Gastroesophageal sphincter (tissue), 4 donors: ENCODE results near the gene NGLY1. TPM values are rescaled to one million over a fixed set of nuclear protein-coding genes. Genes with fewer than 3 reads are reported as not detected.

Experiments
- ATAC-seq: fragments of 150-250 bp; one replicate; pipeline ENCODE4 v1.9.1; 2016; ENCODE audit warnings: mild to moderate bottlenecking, moderate library complexity
- H3K27ac ChIP-seq, 4 donors: fragments of 200-600 bp; sonication (generic) in 3 of 4; 1 replicate in 3 of 4; 2 replicates in 1 of 4; pipeline ENCODE4 v1.5.1; 2016 to 2019
- H3K27me3 ChIP-seq: fragments of 200-600 bp; sonication (generic); one replicate; pipeline ENCODE4 v1.5.1; 2019
- H3K36me3 ChIP-seq, 2 donors: fragments of 200-600 bp; sonication (generic); one replicate each; pipeline ENCODE4 v1.5.1; 2019; ENCODE audit warnings: control low read depth in 1 of 2
- H3K4me1 ChIP-seq, 3 donors: fragments of 200-600 bp; sonication (generic); 1 replicate in 2 of 3; 2 replicates in 1 of 3; pipeline ENCODE4 v1.5.1; 2016 to 2019; ENCODE audit warnings: control low read depth in 2 of 3
- H3K4me3 ChIP-seq, 2 donors: fragments of 200-600 bp; sonication (generic); one replicate each; pipeline ENCODE4 v1.5.1; 2019; ENCODE audit warnings: mild to moderate bottlenecking in 1 of 2, moderate library complexity in 1 of 2
- H3K9me3 ChIP-seq, 3 donors: fragments of 200-600 bp; sonication (generic); one replicate each; pipeline ENCODE4 v1.5.1; 2017 to 2019; ENCODE audit warnings: control low read depth in 2 of 3
- CTCF ChIP-seq, 4 experiments: fragments of 200-600 bp in 2 of 4; fragments of 450-650 bp in 2 of 4; sonication (generic) in 1 of 4; IDR thresholded peaks; one replicate each; pipeline ENCODE4 v1.5.1; 2017 to 2019; ENCODE audit warnings: antibody characterized with exemption in 4 of 4, mild to moderate bottlenecking in 2 of 4, moderate library complexity in 2 of 4
- EP300 ChIP-seq: sonication (generic); formaldehyde crosslinking; IDR thresholded peaks from one replicate; pipeline ENCODE4 v1.6.1; 2017; ENCODE audit warnings: antibody characterized with exemption, mild to moderate bottlenecking
- POLR2A ChIP-seq, 2 donors: fragments of 450-650 bp; IDR thresholded peaks; one replicate each; pipeline ENCODE4 v1.6.1; 2017; ENCODE audit warnings: antibody characterized with exemption in 2 of 2, mild to moderate bottlenecking in 2 of 2, moderate library complexity in 1 of 2
- POLR2AphosphoS5 ChIP-seq: sonication (generic); formaldehyde crosslinking; IDR thresholded peaks from one replicate; pipeline ENCODE4 v1.6.1; 2017; ENCODE audit warnings: antibody characterized with exemption
- whole genome bisulfite sequencing, 2 donors: methylation state at CpG; one replicate each; pipeline ENCODE4 v1.1.5; 2018; ENCODE audit warnings: low coverage in 1 of 2; 5-methylcytosine and 5-hydroxymethylcytosine counted together
- total RNA-seq, 4 donors: library from RNA; depleted of rRNA; stranded (reverse); fragments of >200 nt; gene quantifications; one replicate each; pipeline ENCODE4 v1.1.0, GENCODE V29; 2016

Gene NGLY1
- total RNA-seq, 4 donors from 2014 or later = 20.8 to 28.2 (median 25.4) TPM

- Histone ChIP-seq H3K36me3 (no peaks in the 10 kb centered on the region), H3K4me1 (no peaks in the 10 kb centered on the region), H3K27ac (no peak overlapping the region), H3K27me3 (peaks cover 4% of the 10 kb centered on the region), H3K4me3 (no peak overlapping the region), H3K9me3 (no peaks in the 10 kb centered on the region)
- no peak for TF ChIP-seq POLR2AphosphoS5
- no peak for TF ChIP-seq POLR2A (IDR thresholded peaks at IDR 0.05)
- TF ChIP-seq CTCF (IDR thresholded peaks at IDR 0.05) = no peak
- TF ChIP-seq EP300 = no peak
- ATAC-seq = no peak
- 100% methylated on average over 2 of the region's 2 CpGs; no CpG with 5 or more reads in 1 of the 2 donors for WGBS, 2 donors
Observed at GRCh38 chr3:25707268-25707926, 75.8 kb downstream of the NGLY1 start.

GRCh38 chr3:25706213-25706612 is 77.0 kb downstream of the NGLY1 start:
- no peaks in the 10 kb centered on the region for H3K36me3 ChIP-seq
- ATAC-seq = no peak
- H3K4me3 ChIP-seq = no peak overlapping the region
- 70 to 86% methylated on average over 4 of the region's 4 CpGs for WGBS, 2 donors
- H3K4me1 ChIP-seq = no peaks in the 10 kb centered on the region
- H3K27me3 ChIP-seq = peaks cover 4% of the 10 kb centered on the region
- H3K27ac ChIP-seq = no peak overlapping the region
- no peaks in the 10 kb centered on the region for H3K9me3 ChIP-seq
- no peak for TF ChIP-seq EP300
- no peak for TF ChIP-seq POLR2A (IDR thresholded peaks at IDR 0.05)
- no peak for TF ChIP-seq POLR2AphosphoS5
- no peak for TF ChIP-seq CTCF (IDR thresholded peaks at IDR 0.05)

- Histone ChIP-seq H3K36me3 (no peaks in the 10 kb centered on the region), H3K27ac (no peak overlapping the region), H3K4me1 (no peaks in the 10 kb centered on the region), H3K4me3 (no peak overlapping the region), H3K27me3 (no peaks in the 10 kb centered on the region), H3K9me3 (no peaks in the 10 kb centered on the region)
- ATAC-seq = no peak
- WGBS, 2 donors = 13 to 52% methylated on average over 1 of the region's 1 CpG
- TF ChIP-seq POLR2AphosphoS5 (no peak), EP300 (no peak), CTCF (IDR thresholded peaks at IDR 0.05) (no peak), POLR2A (IDR thresholded peaks at IDR 0.05) (no peak)
Observed at GRCh38 chr3:25697553-25697952, 85.7 kb downstream of the NGLY1 start.

GRCh38 chr3:25695731-25696420 is 87.4 kb downstream of the NGLY1 start:
- no peak overlapping the region for H3K4me3 ChIP-seq
- H3K9me3 ChIP-seq = no peaks in the 10 kb centered on the region
- no peak for ATAC-seq
- TF ChIP-seq EP300 (no peak), POLR2A (IDR thresholded peaks at IDR 0.05) (no peak)
- no peaks in the 10 kb centered on the region for H3K27me3 ChIP-seq
- 84 to 91% methylated on average over 3 to 4 of the region's 4 CpGs for WGBS, 2 donors
- H3K36me3 ChIP-seq = no peaks in the 10 kb centered on the region
- H3K4me1 ChIP-seq = no peaks in the 10 kb centered on the region
- no peak overlapping the region for H3K27ac ChIP-seq

GRCh38 chr3:25693238-25693637 is 90.0 kb downstream of the NGLY1 start:
- Histone ChIP-seq H3K9me3 (no peaks in the 10 kb centered on the region), H3K36me3 (no peaks in the 10 kb centered on the region), H3K27me3 (peaks cover 4% of the 10 kb centered on the region), H3K27ac (no peak overlapping the region), H3K4me1 (no peaks in the 10 kb centered on the region), H3K4me3 (no peak overlapping the region)
- no peak for ATAC-seq
- TF ChIP-seq POLR2A (IDR thresholded peaks at IDR 0.05) = no peak
- no peak for TF ChIP-seq EP300
- no peak for TF ChIP-seq POLR2AphosphoS5
- TF ChIP-seq CTCF (IDR thresholded peaks at IDR 0.05) = no peak
- WGBS, 2 donors = 94% methylated on average over 2 to 3 of the region's 3 CpGs
